GM20000 (cell line): ENCODE data around the gene EDARADD.

Experiments
- DNase-seq: peaks from one replicate; pipeline ENCODE4 v3.0.0; 2012; ENCODE audit warnings: low spot score
- TF ChIP-seq, protein P1 (sequence below): IDR thresholded peaks from 2 replicates; pipeline ENCODE4 v1.5.1; 2012; ENCODE audit warnings: mild to moderate bottlenecking, control low read depth; ENCODE audit errors: extremely low read depth, missing control alignments

EDARADD gene

GRCh38 chr1:236401698-236402097, 7.6 kb downstream of the EDARADD start:
- DNase-seq = no peak
- TF ChIP-seq, protein P1, sequence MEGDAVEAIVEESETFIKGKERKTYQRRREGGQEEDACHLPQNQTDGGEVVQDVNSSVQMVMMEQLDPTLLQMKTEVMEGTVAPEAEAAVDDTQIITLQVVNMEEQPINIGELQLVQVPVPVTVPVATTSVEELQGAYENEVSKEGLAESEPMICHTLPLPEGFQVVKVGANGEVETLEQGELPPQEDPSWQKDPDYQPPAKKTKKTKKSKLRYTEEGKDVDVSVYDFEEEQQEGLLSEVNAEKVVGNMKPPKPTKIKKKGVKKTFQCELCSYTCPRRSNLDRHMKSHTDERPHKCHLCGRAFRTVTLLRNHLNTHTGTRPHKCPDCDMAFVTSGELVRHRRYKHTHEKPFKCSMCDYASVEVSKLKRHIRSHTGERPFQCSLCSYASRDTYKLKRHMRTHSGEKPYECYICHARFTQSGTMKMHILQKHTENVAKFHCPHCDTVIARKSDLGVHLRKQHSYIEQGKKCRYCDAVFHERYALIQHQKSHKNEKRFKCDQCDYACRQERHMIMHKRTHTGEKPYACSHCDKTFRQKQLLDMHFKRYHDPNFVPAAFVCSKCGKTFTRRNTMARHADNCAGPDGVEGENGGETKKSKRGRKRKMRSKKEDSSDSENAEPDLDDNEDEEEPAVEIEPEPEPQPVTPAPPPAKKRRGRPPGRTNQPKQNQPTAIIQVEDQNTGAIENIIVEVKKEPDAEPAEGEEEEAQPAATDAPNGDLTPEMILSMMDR = no peak

DNA sequence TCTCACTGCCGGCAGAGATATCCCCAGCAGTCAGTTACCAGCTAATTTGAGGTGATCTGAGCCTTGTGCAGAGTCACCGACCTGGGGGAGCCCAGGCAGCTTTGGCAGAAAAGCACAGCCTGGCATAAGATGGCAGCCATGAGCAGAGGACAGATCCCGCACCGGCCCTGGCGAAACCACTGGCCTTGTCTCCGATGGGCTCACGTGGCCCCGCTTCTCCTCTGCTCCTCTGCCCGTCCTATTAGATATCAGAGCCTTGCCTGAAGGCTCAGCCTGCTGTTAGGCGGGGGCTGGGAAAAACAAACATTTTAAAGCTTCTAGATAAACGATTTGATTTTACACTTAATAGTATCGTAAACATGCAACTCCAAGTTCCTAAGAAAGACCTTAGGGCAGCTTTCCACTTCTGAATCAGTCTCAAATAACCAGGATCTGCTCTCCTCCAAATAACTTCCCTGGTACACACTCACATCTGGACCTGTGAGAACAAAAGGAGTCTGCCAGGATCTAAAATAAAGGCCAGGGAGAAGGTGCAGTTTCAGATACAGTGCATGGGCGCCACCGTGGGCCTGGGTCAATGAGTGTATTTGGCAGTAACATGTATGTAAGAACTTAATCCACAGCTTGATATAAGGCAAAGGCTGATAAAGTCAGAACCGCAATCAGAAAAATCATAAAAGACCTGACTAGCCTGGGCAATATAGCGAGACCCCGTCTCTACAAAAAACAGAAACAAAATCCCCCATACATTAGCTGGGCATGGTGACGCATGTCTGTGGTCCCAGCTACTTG, 10.0 kb downstream of the EDARADD start:
- DNase-seq = no peak
- TF ChIP-seq, protein P1 = no peak

- TF ChIP-seq, protein P1 = no peak
- no peak for DNase-seq
These were observed 13.0 kb downstream of the EDARADD start for GRCh38 chr1:236407059-236407458.

- TF ChIP-seq, protein P1 = no peak
These were observed 19.6 kb downstream of the EDARADD start for GRCh38 chr1:236413688-236414087.

DNA sequence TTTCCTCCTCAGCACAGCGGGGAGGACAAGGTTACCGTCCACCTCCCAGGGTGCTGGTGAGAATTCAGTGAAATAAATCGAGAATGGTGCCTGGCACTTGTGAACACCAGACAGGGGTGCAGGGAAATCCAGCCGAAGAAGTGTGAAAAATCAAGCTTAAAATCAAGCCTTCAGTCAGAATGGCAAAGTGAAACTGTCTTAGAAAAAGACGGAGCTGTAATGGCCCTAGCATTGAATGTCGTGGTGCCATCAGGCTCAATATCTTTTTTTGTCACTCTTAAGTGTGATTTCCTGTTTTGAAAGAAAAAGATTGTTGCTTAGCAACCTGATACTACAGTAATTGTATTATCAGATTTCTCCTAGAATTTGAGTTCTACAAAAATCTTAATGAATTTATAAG, 22.1 kb downstream of the EDARADD start:
- DNase-seq = no peak
- TF ChIP-seq, protein P1 = no peak

More at GRCh38 chr1:236413688-236414087, 19.6 kb downstream of the EDARADD start:
- DNase-seq = no peak

DNA sequence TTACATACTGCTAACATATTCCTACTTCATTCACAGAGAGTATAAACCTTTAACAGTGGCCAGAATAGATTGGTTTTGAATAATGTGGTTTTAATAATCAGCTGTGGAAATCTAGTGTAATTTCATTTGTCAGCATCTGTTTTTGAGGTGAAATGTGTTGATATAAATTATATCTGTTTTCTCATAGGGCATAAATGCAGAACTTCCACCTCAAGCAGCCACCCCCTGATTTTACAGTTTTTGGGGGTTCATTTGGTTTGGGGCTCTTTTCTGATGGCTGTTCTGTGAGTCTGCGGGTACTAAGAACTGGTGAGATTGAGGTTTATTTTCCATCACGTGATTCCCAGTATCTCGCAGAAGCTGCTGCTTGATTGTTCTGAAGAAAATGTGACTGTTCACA, 23.2 kb downstream of the EDARADD start:
- no peak for DNase-seq
- TF ChIP-seq, protein P1 = no peak

DNA sequence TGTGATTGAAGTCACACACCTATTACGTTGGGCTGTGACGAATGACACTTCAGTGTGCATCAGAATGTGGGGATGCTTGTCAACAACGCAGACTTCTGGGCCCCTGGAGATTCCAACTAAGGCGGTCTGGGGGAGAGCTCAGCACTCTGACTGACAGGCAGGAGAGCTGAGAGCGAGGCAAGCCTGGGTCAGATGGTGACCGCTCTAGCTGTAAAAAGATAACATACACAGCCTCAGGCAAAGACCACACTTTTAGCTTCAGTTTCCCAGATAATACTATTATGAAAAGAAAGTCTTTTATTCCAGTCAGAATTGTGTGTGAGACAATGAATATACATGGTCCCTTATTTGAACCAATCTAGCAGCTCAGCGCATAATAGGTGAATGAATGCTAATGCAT, 25.4 kb downstream of the EDARADD start:
- TF ChIP-seq, protein P1 = no peak
- DNase-seq = no peak
